Measurements from ENCODE around the gene ZCCHC9.
"Not testable (repeated sequence)": the region's sequence is repeated elsewhere in the genome, so short reads cannot be mapped to it uniquely, and the experiment has no call there.

ZCCHC9 gene

GRCh38 chr5:81301271-81302015 is at the start of gene ZCCHC9:
Gene ZCCHC9 (plus strand): TSS chr5:81301587. CDS start chr5:81304758, 3,171 bp downstream.
- DNase-seq: peak; percentile 72 to 89 (median 84)

GRCh38 chr5:81251922-81252321 is 49.5 kb upstream of the ZCCHC9 start:
- DNase-seq: no peak

GRCh38 chr5:81252904-81253303 is 48.5 kb upstream of the ZCCHC9 start:
- no peak for DNase-seq

GRCh38 chr5:81253875-81254274 is 47.5 kb upstream of the ZCCHC9 start:
- no peak for DNase-seq

GRCh38 chr5:81254886-81255559 is 46.4 kb upstream of the ZCCHC9 start:
- DNase-seq: no peak

GRCh38 chr5:81256766-81257165 is 44.6 kb upstream of the ZCCHC9 start:
- no peak for DNase-seq

GRCh38 chr5:81262796-81263195 is 38.6 kb upstream of the ZCCHC9 start:
- DNase-seq: not testable (repeated sequence)

- DNase-seq: no peak
Observed at GRCh38 chr5:81265101-81265500, 36.3 kb upstream of the ZCCHC9 start.

GRCh38 chr5:81268521-81269196 is 32.7 kb upstream of the ZCCHC9 start:
- DNase-seq: no peak

GRCh38 chr5:81269751-81270393 is 31.5 kb upstream of the ZCCHC9 start:
- no peak for DNase-seq

GRCh38 chr5:81270394-81271027 is 30.9 kb upstream of the ZCCHC9 start:
- DNase-seq: not testable (repeated sequence)

- no peak for DNase-seq
Observed at GRCh38 chr5:81283976-81284375, 17.4 kb upstream of the ZCCHC9 start.

GRCh38 chr5:81286059-81286617 is 15.2 kb upstream of the ZCCHC9 start:
- DNase-seq: no peak

GRCh38 chr5:81288021-81288433 is 13.4 kb upstream of the ZCCHC9 start:
- no peak for DNase-seq

- DNase-seq: no peak
Observed at GRCh38 chr5:81290146-81290545, 11.2 kb upstream of the ZCCHC9 start.

GRCh38 chr5:81292130-81292529 is 9.3 kb upstream of the ZCCHC9 start:
- DNase-seq: no peak

GRCh38 chr5:81294021-81294420 is 7.4 kb upstream of the ZCCHC9 start:
- not testable (repeated sequence) for DNase-seq

- no peak for DNase-seq
Observed at GRCh38 chr5:81297531-81297930, 3.9 kb upstream of the ZCCHC9 start.

GRCh38 chr5:81300921-81301270 is 491 bp upstream of the ZCCHC9 start:
- no peak for DNase-seq

- DNase-seq: no peak
Observed at GRCh38 chr5:81302596-81302995, 1.2 kb downstream of the ZCCHC9 start.

GRCh38 chr5:81303563-81303962 is 2.2 kb downstream of the ZCCHC9 start:
- DNase-seq: no peak

GRCh38 chr5:81305785-81306184 is 4.4 kb downstream of the ZCCHC9 start:
- no peak for DNase-seq

- DNase-seq: no peak
Observed at GRCh38 chr5:81308836-81309235, 7.4 kb downstream of the ZCCHC9 start.

Measured in activated CD4-positive, CD25-positive, alpha-beta regulatory T cell (primary cell).